HL-60 (cell line): Measurements from ENCODE around the gene HEATR3.

Source experiments
- DNase-seq, 2 experiments: peaks; one replicate each; pipeline ENCODE4 v3.0.0-alpha.2; 2010 to 2020; ENCODE audit warnings: low read depth in 1 of 2, low spot score in 1 of 2
- H3K27ac ChIP-seq: fragments of 250-450 bp; sonication (Bioruptor Pico); replicated peaks from 2 replicates; pipeline ENCODE4 v1.5.1; 2020; ENCODE audit warnings: mild to moderate bottlenecking, moderate library complexity
- H3K27me3 ChIP-seq: fragments of 250-450 bp; sonication (Bioruptor Pico); 2 replicates; pipeline ENCODE4 v1.5.1; 2021; ENCODE audit warnings: mild to moderate bottlenecking, moderate library complexity; ENCODE audit not compliant: insufficient read depth, poor library complexity, severe bottlenecking
- H3K4me3 ChIP-seq: replicated peaks from 2 replicates; pipeline ENCODE4 v1.5.1; 2011; ENCODE audit warnings: mild to moderate bottlenecking, control low read depth, low read length; ENCODE audit not compliant: insufficient read depth
- CTCF ChIP-seq: IDR thresholded peaks from one replicate; pipeline ENCODE4 v1.5.1; 2011; ENCODE audit warnings: low read length, control low read depth, inconsistent platforms; ENCODE audit not compliant: insufficient read depth
- GABPA ChIP-seq: IDR thresholded peaks from 2 replicates; pipeline ENCODE4 v1.6.1; 2012; ENCODE audit warnings: low read depth
- POLR2AphosphoS5 ChIP-seq: IDR thresholded peaks from 2 replicates; pipeline ENCODE4 v1.6.1; 2012; ENCODE audit warnings: low read depth
- REST ChIP-seq: IDR thresholded peaks from 2 replicates; pipeline ENCODE4 v1.6.1; 2012; ENCODE audit warnings: low read depth; ENCODE audit not compliant: insufficient replicate concordance
- SPI1 ChIP-seq: IDR thresholded peaks from 2 replicates; pipeline ENCODE4 v1.6.1; 2012; ENCODE audit warnings: low read depth, mild to moderate bottlenecking, borderline replicate concordance
- long read RNA-seq: library from polyadenylated mRNA; unstranded; transcript quantifications from one replicate; pipeline ENCODE4 v2.0.0, GENCODE V29; 2020

HEATR3 gene
- long read RNA-seq, partial matches to known transcripts, result 1 of 7 reads
- long read RNA-seq, other reads (novel, unspliced or antisense), result 4 of 7 reads

GRCh38 chr16:50065624-50066481 lies at the start of gene HEATR3:
Gene HEATR3, plus strand, starts transcription at chr16:50065970. Its CDS starts 162 bp downstream, at chr16:50066132.
- Histone ChIP-seq H3K27ac (peak within 1 kb of the TSS; percentile 90), H3K27me3 (no peaks in the 10 kb centered on the region), H3K4me3 (peak within 1 kb of the TSS; percentile 98)
- peak; percentile 85 to 94 for DNase-seq
- no peak for TF ChIP-seq REST
- TF ChIP-seq POLR2AphosphoS5, result peak; percentile 62; the same call in 1 of the 2 replicates

GRCh38 chr16:50017553-50017952 lies 48.2 kb upstream of the HEATR3 start:
- no peaks in the 10 kb centered on the region for H3K27me3 ChIP-seq
- TF ChIP-seq GABPA, result no peak
- no peak for TF ChIP-seq CTCF
- TF ChIP-seq REST, result no peak
- no peak for TF ChIP-seq POLR2AphosphoS5
- TF ChIP-seq SPI1, result no peak
- H3K4me3 ChIP-seq, result no peak overlapping the region
- DNase-seq, result no peak
- H3K27ac ChIP-seq, result no peak overlapping the region

- DNase-seq, result peak in 1 of 2 experiments; percentile 31
- H3K27me3 ChIP-seq, result no peaks in the 10 kb centered on the region
- no peak overlapping the region for H3K4me3 ChIP-seq
- TF ChIP-seq REST (no peak), GABPA (no peak), CTCF (peak; percentile 5), SPI1 (no peak), POLR2AphosphoS5 (no peak)
- H3K27ac ChIP-seq, result no peak overlapping the region
Measured at GRCh38 chr16:50021544-50021943, 44.2 kb upstream of the HEATR3 start.
